Heart right ventricle (tissue), 16 donors: Measurements from ENCODE around the gene GNG10. TPM values are rescaled to one million over a fixed set of nuclear protein-coding genes. Genes with fewer than 3 reads are reported as not detected.

Experiments
- ATAC-seq, 8 donors: fragments of 200-7000 bp; cut with Tn5 transposase; one replicate each; pipeline ENCODE4 v1.9.1; 2020; ENCODE audit warnings: mild to moderate bottlenecking in 8 of 8, moderate library complexity in 8 of 8, moderate number of reproducible peaks in 1 of 8
- DNase-seq, 2 donors: peaks; one replicate each; pipeline ENCODE4 v3.0.0-alpha.2; 2020
- H3K27ac ChIP-seq, 10 donors: fragments of 200-600 bp; sonication (generic) in 2 of 10; one replicate each; pipeline versions ENCODE4 v1.5.0 to v1.8.0; 2020 to 2022; ENCODE audit warnings: mild to moderate bottlenecking in 3 of 10
- H3K27me3 ChIP-seq, 7 donors: fragments of 200-600 bp; one replicate each; pipeline ENCODE4 v1.8.0; 2021 to 2022; ENCODE audit warnings: mild to moderate bottlenecking in 2 of 7
- H3K36me3 ChIP-seq, 9 donors: fragments of 200-600 bp; sonication (generic) in 1 of 9; one replicate each; pipeline versions ENCODE4 v1.5.0 to v1.8.0; 2020 to 2022; ENCODE audit warnings: mild to moderate bottlenecking in 2 of 9
- H3K4me1 ChIP-seq, 9 donors: fragments of 200-600 bp; sonication (generic) in 1 of 9; one replicate each; pipeline versions ENCODE4 v1.5.0 to v1.8.0; 2020 to 2022; ENCODE audit warnings: mild to moderate bottlenecking in 4 of 9
- H3K4me3 ChIP-seq, 10 donors: fragments of 200-600 bp; sonication (generic) in 2 of 10; one replicate each; pipeline versions ENCODE4 v1.5.0 to v1.8.0; 2020 to 2022; ENCODE audit warnings: mild to moderate bottlenecking in 7 of 10, moderate library complexity in 2 of 10
- H3K9me3 ChIP-seq, 11 donors: fragments of 200-600 bp in 10 of 11; sonication (generic) in 2 of 11; one replicate each; pipeline versions ENCODE4 v1.5.0 to v1.8.0; 2013 to 2022; ENCODE audit warnings: mild to moderate bottlenecking in 2 of 11, control low read depth in 1 of 11, moderate library complexity in 1 of 11
- WGBS, 2 donors: extraction: QIAGEN DNeasy Blood & Tissue Kit; methylation state at CpG; one replicate each; pipeline ENCODE4 v1.1.7; 2013; ENCODE audit warnings: inconsistent platforms in 1 of 2; 5-methylcytosine and 5-hydroxymethylcytosine counted together
- intact Hi-C, 10 donors: fragments of 100-400 bp; cut with DNase I; formaldehyde crosslinking; loops; one replicate each; pipeline versions ENCODE4 v1.11.1 to v1.14.2; 2022
- polyA plus RNA-seq, 2 donors: library from polyadenylated mRNA; stranded (reverse); fragments of 200-250 nt; gene quantifications; one replicate each; pipeline ENCODE4 v1.2.3, GENCODE V29; 2013
- total RNA-seq, 10 donors: library from RNA; stranded (reverse); fragmentation: NEBNext Ultra II Directional in 3 of 10; extraction: Animal tissue kit (Norgen Biotek cat#: 25700) in 3 of 10; gene quantifications; one replicate each; pipeline versions ENCODE4 v1.2.1 to v1.2.4, GENCODE V29; 2021 to 2023
- TF ChIP-seq, protein P1 (sequence below), 9 donors: fragments of 200-600 bp; sonication (generic) in 2 of 9; IDR thresholded peaks; one replicate each; pipeline versions ENCODE4 v1.5.0 to v1.8.0; 2021 to 2022; ENCODE audit warnings: antibody characterized with exemption in 9 of 9, mild to moderate bottlenecking in 5 of 9, moderate library complexity in 1 of 9
- donor health status: Arrhythmogenic right ventricular cardiomyopathy.
- donor health status: ischemic (EF 13 %, LVEDD 7.1; RV severe dilation, severe dysfunction).
- donor health status: healthy with polysubstance abuse.
- donor health status: DM: no; HTN: yes; CAD: no.
- donor health status: DM: no; HTN: no; CAD: no.
- donor health status: ischemic (EF 25% LVEDD 6.9; RV normal size, moderate dysfunction).
- donor health status: ischemic (EF 25% LVEDD 5.7; RV mildly dilated, moderate dysfunction).
- donor health status: healthy.
- donor health status: DM: yes; HTN: yes; CAD: no.
- donor health status: Ischemic cardiomyopathy.
- donor health status: ischemic (EF 35%, LVEDD 5.7; RV mildly dilated, moderate dysfunction).
- donor health status: nonischemic (EF 11% LVEDD 7.7; RV severe dilation, severe dysfunction).
- donor health status: DM: yes; HTN: yes; CAD: no.
- donor health status: PGD.
- donor health status: ischemic (EF 29% LVEDD 5.4; RV normal size, mild dysfunction).
- donor health status: nonischemic (EF 23%, LVEDD 6.1; RV moderate dilation, normal function).

Gene GNG10
- total and polyA plus RNA-seq, 12 donors = 24.5 to 34.3 (median 26.3) TPM

DNA sequence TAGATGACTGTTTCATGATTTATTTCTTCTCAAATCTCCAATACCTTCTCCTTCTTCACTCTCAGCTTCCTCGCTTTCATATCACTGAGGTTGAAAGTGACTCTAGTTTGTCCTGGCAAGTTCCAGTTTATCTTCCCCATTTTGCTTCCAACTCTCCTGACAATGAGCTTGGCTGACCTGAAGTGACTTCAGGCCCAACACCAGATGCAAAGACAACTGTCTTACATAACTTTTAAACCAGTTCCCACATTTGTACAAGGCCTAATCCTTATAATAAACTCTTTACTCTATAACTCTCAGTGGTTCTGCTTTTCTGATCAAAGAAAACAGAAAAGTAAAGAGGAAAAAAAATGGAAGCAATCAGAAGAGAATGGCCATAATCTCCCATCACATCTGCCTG, 22.0 kb downstream of the GNG10 start:
- WGBS, 2 donors = 70 to 98% methylated on average over 1 of the region's 1 CpG
- intact Hi-C loops = loop anchor here in 1 of 10 donors (10.0 kb wide), 1 partner anchor 89 kb away; the partner anchor contains the start of gene PTGR1
- no peak for ATAC-seq
- H3K36me3 ChIP-seq = peaks cover 0 to 27% (median 0%) of the 10 kb centered on the region in 9 donors
- TF ChIP-seq, protein P1, sequence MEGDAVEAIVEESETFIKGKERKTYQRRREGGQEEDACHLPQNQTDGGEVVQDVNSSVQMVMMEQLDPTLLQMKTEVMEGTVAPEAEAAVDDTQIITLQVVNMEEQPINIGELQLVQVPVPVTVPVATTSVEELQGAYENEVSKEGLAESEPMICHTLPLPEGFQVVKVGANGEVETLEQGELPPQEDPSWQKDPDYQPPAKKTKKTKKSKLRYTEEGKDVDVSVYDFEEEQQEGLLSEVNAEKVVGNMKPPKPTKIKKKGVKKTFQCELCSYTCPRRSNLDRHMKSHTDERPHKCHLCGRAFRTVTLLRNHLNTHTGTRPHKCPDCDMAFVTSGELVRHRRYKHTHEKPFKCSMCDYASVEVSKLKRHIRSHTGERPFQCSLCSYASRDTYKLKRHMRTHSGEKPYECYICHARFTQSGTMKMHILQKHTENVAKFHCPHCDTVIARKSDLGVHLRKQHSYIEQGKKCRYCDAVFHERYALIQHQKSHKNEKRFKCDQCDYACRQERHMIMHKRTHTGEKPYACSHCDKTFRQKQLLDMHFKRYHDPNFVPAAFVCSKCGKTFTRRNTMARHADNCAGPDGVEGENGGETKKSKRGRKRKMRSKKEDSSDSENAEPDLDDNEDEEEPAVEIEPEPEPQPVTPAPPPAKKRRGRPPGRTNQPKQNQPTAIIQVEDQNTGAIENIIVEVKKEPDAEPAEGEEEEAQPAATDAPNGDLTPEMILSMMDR (IDR thresholded peaks at IDR 0.05) = no peak
- no peaks in the 10 kb centered on the region for H3K27me3 ChIP-seq
- peak overlapping the region in 1 of 10 donors; percentile 11 for H3K27ac ChIP-seq
- no peak for DNase-seq
- no peaks in the 10 kb centered on the region for H3K9me3 ChIP-seq
- H3K4me1 ChIP-seq = no peaks in the 10 kb centered on the region
- no peak overlapping the region for H3K4me3 ChIP-seq

DNA sequence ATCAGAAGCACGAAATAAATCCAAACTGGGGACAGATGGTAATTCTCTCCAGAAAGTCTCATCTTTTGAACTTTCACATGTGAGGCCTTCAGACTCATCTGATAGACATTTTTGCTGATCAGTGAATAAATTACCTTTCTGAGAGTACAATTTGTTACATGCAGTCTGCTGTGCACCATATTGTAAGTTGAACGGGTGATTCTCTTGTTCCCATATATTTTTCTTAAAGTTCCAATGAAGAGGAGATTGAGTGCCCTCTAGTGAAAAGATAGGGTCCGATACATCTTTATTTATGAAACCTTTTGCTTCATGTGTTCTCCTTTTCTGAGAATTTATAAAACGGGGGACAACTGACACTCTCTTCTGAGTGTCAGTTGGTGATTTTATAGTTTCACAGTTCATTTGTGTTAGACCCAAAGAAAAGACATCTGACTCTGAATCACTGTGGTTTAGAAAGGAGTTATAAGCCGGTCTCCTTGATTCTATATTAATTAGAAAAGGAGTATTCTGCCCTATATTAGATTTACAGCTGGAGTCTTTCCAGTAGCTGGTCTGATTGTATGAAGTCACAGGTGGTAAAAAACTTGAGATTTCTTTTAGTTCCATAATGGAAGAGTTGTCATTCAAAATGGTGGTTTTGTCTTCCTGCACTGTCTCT, 30.4 kb downstream of the GNG10 start:
- Histone ChIP-seq H3K4me1 (no peaks in the 10 kb centered on the region), H3K27me3 (no peaks in the 10 kb centered on the region), H3K4me3 (no peak overlapping the region), H3K36me3 (no peaks in the 10 kb centered on the region), H3K9me3 (no peaks in the 10 kb centered on the region), H3K27ac (no peak overlapping the region)
- WGBS, 2 donors = 52 to 54% methylated on average over 5 of the region's 5 CpGs
- TF ChIP-seq, protein P1 (IDR thresholded peaks at IDR 0.05) = peak in 5 of 9 donors; percentile 24 to 50 (median 45)
- ATAC-seq (no peak), DNase-seq (no peak)
- intact Hi-C loops = loop anchor here in 4 of 10 donors (2.0 to 10.0 kb wide), 3 partner anchors 93 to 97 kb away; partner anchors contain the start of gene PTGR1 (in 4 of the 4)

DNA sequence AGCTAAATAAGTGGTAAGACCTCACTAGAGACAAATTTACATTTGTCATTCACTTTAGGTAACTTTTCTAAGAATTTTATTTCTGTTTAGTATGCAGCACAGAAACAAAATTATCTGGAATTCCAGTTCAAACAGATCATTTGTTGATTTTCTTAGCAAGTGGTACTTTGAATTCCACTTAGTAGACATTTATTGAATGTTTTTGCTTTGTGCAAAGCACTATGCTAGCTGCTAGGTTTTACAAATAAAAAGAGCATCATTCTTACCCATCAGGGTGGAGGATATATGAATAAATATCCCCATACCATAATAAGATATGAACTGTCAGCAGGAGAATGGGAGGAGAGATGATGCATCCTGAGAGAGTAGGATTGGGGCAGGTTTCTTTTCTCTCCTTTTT, 35.4 kb downstream of the GNG10 start:
- no peaks in the 10 kb centered on the region for H3K36me3 ChIP-seq
- no peak overlapping the region for H3K27ac ChIP-seq
- no peak for ATAC-seq
- TF ChIP-seq, protein P1 (IDR thresholded peaks at IDR 0.05) = no peak
- H3K4me3 ChIP-seq = no peak overlapping the region
- H3K9me3 ChIP-seq = peaks cover 0 to 10% (median 0%) of the 10 kb centered on the region in 11 donors
- intact Hi-C loops = loop anchor here in 1 of 10 donors (10.0 kb wide), 1 partner anchor 102 kb away; the partner anchor contains the start of gene PTGR1
- H3K27me3 ChIP-seq = no peaks in the 10 kb centered on the region
- H3K4me1 ChIP-seq = peaks cover 0 to 11% (median 0%) of the 10 kb centered on the region in 9 donors
- DNase-seq = no peak

DNA sequence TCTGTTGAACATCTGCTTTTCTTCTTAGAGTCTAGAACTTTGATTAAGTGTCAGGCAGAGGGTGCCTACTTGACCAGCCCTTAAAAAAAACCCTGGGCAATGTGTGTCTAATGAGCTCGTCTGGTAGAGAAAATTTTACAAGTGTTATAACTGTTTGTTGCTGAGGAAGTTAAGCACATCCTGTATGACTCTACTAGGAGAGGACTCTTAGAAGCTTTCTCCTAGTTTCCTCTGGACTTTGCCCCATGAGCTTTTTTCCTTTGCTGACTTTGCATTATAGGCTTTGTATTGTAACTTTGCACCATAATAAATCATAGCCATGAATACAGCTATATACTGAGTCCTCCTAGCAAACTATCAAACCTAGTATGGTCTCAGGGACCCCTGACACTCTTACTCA, 39.4 kb downstream of the GNG10 start:
- DNase-seq (no peak), ATAC-seq (no peak)
- intact Hi-C loops = no loop called here
- no peak overlapping the region for H3K4me3 ChIP-seq
- peaks cover 0 to 10% (median 0%) of the 10 kb centered on the region in 11 donors for H3K9me3 ChIP-seq
- no peaks in the 10 kb centered on the region for H3K36me3 ChIP-seq
- 54 to 74% methylated on average over 1 of the region's 1 CpG for WGBS, 2 donors
- peak overlapping the region in 2 of 10 donors; percentile 45 to 50 for H3K27ac ChIP-seq
- TF ChIP-seq, protein P1 (IDR thresholded peaks at IDR 0.05) = no peak
- no peaks in the 10 kb centered on the region for H3K27me3 ChIP-seq
- peaks cover 0 to 11% (median 0%) of the 10 kb centered on the region in 9 donors for H3K4me1 ChIP-seq
